H1 (cell line): Measurements from ENCODE around the gene FLT1.

ENCODE experiments used
- BACH1 ChIP-seq: IDR thresholded peaks from 2 replicates; pipeline ENCODE4 v1.6.1; 2012; ENCODE audit warnings: low read length, improper control_type of control experiment
- E2F6 ChIP-seq: IDR thresholded peaks from 2 replicates; pipeline ENCODE4 v1.6.1; 2012; ENCODE audit warnings: inconsistent platforms
- EZH2 ChIP-seq: fragments of 200-600 bp; sonication (generic); IDR thresholded peaks from 2 replicates; pipeline ENCODE4 v1.7.1; 2012; ENCODE audit warnings: low read depth, mild to moderate bottlenecking, moderate library complexity, low read length, inconsistent platforms; ENCODE audit not compliant: severe bottlenecking
- JUN ChIP-seq: IDR thresholded peaks from 2 replicates; pipeline ENCODE4 v1.6.1; 2011; ENCODE audit warnings: low read depth, mild to moderate bottlenecking, improper control_type of control experiment, low read length
- JUND ChIP-seq: IDR thresholded peaks from 2 replicates; pipeline ENCODE4 v1.6.1; 2011; ENCODE audit warnings: mild to moderate bottlenecking, improper control_type of control experiment, low read length
- POLR2A ChIP-seq, 2 experiments: IDR thresholded peaks; 1 replicate in 1 of 2; 2 replicates in 1 of 2; pipeline ENCODE4 v1.6.1; 2011; ENCODE audit warnings: low read depth in 2 of 2, low read length in 2 of 2, mild to moderate bottlenecking in 2 of 2; ENCODE audit errors: control extremely low read depth in 1 of 2
- POLR2AphosphoS5 ChIP-seq: IDR thresholded peaks from 2 replicates; pipeline ENCODE4 v1.6.1; 2011; ENCODE audit warnings: low read depth, low read length
- RAD21 ChIP-seq, 2 experiments: IDR thresholded peaks in 1 of 2; conservative IDR thresholded peaks in 1 of 2; 2 replicates each; pipeline ENCODE4 v1.6.1; 2011; ENCODE audit warnings: low read depth in 2 of 2, low read length in 2 of 2, improper control_type of control experiment in 1 of 2, inconsistent platforms in 1 of 2, mild to moderate bottlenecking in 1 of 2, moderate library complexity in 1 of 2
- SIN3A ChIP-seq, 2 experiments: IDR thresholded peaks in 1 of 2; conservative IDR thresholded peaks in 1 of 2; 2 replicates each; pipeline ENCODE4 v1.6.1; 2011 to 2012; ENCODE audit warnings: low read length in 2 of 2, improper control_type of control experiment in 1 of 2, low read depth in 1 of 2, mild to moderate bottlenecking in 1 of 2
- SP1 ChIP-seq: IDR thresholded peaks from 2 replicates; pipeline ENCODE4 v1.6.1; 2011; ENCODE audit warnings: low read depth, low read length
- TAF7 ChIP-seq: optimal IDR thresholded peaks from 2 replicates; pipeline ENCODE3; 2011; ENCODE audit warnings: low read depth, mild to moderate bottlenecking, inconsistent platforms, low read length, moderate library complexity, borderline replicate concordance
- TF ChIP-seq, protein P1 (sequence below): IDR thresholded peaks from 2 replicates; pipeline ENCODE4 v1.6.1; 2011; ENCODE audit warnings: low read length, improper control_type of control experiment

GRCh38 chr13:28349907-28350654, 144.8 kb downstream of the FLT1 start:
- TF ChIP-seq JUND: no peak
- TF ChIP-seq EZH2: no peak
- no peak for TF ChIP-seq E2F6
- no peak for TF ChIP-seq BACH1
- no peak for TF ChIP-seq RAD21 (IDR thresholded peaks at IDR 0.05 in 1 of 2, conservative IDR thresholded peaks at IDR 0.05 in 1 of 2; ENCODE audit: low read depth in 2 of 2, low read length in 2 of 2)
- TF ChIP-seq, protein P1, sequence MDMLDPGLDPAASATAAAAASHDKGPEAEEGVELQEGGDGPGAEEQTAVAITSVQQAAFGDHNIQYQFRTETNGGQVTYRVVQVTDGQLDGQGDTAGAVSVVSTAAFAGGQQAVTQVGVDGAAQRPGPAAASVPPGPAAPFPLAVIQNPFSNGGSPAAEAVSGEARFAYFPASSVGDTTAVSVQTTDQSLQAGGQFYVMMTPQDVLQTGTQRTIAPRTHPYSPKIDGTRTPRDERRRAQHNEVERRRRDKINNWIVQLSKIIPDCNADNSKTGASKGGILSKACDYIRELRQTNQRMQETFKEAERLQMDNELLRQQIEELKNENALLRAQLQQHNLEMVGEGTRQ: no peak
- no peak for TF ChIP-seq JUN
- TF ChIP-seq SIN3A (conservative IDR thresholded peaks at IDR 0.05 in 1 of 2, IDR thresholded peaks at IDR 0.05 in 1 of 2; ENCODE audit: low read depth in 1 of 2, low read length in 2 of 2): no peak
- no peak for TF ChIP-seq POLR2AphosphoS5
- TF ChIP-seq TAF7: no peak
- no peak for TF ChIP-seq POLR2A (IDR thresholded peaks at IDR 0.05; ENCODE audit: control extremely low read depth in 1 of 2, low read depth in 2 of 2, low read length in 2 of 2)
- TF ChIP-seq SP1: no peak
